GM21576 (cell line): ENCODE data around the gene UBR3.

Source experiments
- ATAC-seq: cut with Tn5 transposase; IDR thresholded peaks from one replicate; pipeline ENCODE4 v1.9.1; 2021; ENCODE audit warnings: mild to moderate bottlenecking, moderate library complexity; ENCODE audit not compliant: unreplicated experiment

Gene UBR3

DNA sequence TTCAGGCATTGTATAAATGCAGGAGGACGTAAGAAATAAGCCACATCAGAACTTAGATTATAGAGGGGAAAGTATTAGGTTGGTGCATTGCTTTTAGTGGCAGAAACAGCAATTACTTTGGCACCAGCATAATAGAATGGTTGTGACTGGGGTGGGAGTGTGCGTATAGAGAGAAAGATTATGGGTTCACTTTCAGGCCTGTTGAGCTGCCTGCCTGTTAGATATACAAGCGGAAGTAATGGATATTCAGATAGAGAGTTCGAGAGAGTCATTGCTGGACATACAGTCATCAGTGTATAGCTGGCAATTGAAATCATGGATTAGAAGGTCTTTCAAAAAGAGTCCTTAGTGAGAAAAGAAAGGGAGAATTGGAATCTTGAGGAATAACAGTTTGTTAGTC is 211.5 kb downstream of the UBR3 start:
- ATAC-seq: no peak

DNA sequence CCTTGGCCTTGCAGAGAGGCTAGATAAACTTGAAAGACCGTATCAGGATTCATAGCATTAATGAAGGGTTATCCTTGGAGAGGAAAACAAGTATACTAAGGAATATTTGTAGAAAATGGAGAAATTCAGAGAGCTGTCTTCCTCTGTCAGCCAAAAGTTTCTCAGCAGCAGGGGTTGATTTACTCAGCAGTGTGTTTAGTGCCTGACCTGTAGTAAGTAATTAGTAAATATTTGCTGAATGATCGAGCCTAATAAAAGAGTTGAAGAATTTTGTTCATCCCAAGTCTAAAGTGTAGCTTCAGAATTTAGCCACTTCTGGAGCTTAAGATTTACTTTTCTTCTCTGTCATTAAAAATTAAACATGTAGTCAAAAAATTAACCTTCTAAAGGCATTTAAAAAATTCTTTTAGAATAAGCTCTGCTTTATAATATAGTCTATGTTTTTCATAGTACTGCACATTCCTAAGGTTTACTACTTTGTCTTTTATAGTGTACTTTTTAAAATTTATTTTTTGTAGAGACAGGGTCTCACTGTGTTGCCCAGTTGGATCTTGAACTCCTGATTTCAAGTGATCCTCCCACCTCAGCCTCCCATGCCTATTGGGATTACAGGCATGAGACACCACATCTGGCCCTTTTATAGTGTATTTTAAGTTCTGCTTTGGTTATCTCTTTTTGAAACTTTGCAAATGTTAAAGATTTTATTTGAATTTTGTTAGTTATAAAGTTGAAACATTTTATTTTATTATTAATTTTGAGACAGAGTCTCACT is 212.3 kb downstream of the UBR3 start:
- ATAC-seq: no peak

DNA sequence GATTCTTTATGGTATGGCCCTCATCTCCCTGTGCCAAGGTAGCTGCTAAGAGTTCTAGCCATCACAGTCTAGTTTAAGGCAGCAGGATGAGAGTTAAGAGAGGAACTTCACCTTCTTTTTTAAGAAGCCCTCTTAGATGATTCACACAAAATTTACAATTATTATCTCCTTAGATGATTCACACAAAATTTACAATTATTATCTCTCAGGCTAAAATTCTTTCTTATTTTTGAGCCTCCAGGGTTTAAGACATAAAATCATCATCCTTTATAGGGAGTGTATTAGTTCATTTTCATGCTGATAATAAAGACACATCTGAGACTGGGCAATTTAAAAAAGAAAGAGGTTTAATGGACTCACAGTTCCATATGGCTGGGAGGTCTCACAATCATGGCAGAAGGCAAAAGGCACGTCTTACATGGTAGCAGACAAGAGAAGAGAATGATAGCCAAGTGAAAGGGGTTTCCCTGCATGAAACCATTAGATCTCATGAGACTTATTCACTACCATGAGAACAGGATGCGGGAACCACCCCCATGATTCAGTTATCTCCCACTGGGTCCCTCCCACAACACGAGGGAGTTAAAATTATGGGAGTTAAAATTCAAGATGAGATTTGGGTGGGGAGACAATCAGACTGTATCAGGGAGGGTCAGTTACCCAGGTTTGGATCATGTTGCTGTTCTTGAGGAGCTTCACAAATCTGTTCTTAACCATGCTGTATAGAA is 217.7 kb downstream of the UBR3 start:
- ATAC-seq: no peak

DNA sequence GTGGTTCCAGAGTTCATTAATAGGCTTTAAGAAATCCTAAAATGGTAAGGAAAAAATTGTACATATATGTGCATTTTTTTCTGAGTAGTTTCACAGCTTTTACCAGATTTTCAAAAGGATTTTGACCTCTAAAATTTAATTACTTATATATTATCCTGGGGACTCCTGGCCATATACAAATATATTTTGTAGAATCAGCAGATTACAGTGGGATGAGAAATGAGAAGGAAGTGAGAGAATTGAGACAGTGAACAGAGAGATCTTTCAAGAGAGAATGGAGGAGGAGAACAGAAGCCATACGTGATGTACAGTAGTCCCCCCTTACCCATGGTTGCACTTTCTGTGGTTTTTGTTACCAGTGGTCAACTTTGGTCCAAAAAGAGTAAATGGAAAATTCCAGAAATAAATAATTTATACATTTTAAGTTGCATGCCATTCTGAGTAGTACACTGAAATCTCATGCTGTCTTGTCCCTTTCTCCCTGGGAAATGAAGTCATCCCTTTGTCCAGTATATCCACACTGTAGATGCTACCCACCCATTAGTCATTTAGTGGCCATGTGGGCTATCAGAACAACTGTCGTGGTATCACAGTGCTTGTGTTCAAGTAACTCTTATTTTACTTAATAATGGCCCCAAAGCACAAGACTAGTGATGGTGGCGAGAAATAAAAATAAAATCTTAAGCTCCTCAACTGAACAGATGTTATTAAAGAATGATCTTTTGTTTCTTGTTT is 220.2 kb downstream of the UBR3 start:
- no peak for ATAC-seq

DNA sequence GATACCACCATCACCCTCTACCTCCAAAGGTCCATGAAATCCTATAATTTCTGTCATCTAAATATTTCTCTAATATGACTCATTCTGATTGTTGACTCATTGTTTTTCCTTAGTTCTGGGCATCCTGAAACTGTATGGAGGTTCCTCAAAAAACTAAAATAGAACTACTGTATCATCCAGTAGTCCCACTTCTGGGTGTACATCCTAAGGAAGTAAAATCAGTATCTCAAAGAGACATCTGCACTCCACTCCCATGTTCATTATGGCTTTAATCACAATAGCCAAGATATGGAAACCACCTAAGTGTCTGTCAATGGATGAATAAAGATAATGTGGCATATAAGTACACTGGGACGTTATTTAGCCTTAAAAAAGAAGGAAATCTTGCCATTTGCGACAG is 224.9 kb downstream of the UBR3 start:
- ATAC-seq: no peak

DNA sequence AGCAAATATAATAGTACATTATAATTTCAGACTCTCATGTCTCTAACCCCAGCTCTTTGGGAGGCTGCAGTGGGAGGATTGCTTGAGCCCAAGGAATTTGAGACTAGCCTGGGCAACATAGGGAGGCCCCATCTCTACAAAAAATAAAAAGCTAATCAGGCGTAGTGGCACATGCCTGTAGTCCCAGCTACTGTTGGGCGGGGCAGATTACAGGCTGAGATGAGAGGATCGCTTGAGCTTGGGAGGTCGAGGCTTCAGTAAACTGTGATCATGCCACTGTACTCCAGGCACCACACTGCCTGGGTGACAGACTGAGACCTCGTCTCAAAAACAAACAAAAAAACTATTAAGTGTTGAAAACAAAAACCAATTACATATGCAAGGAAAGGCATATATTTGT is 227.7 kb downstream of the UBR3 start:
- no peak for ATAC-seq

DNA sequence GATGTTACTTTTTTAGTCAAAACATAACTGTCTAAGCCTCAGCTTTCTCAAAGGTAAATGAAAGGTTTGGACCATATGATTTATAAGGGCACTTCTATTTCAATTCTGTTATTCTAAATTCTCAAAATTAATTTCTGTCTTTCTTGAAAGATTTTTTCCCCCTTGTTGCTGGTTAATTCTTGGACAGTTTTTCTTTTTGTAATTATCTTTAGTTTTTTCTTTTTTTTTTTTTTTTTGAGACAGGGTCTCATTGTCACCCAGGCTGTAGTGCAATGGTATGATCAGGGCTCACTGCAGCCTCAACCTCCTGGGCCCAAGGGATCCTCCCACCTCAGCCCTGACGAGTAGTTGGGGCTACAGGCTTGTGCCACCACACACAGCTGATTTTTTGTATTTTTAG is 229.6 kb downstream of the UBR3 start:
- ATAC-seq: no peak

DNA sequence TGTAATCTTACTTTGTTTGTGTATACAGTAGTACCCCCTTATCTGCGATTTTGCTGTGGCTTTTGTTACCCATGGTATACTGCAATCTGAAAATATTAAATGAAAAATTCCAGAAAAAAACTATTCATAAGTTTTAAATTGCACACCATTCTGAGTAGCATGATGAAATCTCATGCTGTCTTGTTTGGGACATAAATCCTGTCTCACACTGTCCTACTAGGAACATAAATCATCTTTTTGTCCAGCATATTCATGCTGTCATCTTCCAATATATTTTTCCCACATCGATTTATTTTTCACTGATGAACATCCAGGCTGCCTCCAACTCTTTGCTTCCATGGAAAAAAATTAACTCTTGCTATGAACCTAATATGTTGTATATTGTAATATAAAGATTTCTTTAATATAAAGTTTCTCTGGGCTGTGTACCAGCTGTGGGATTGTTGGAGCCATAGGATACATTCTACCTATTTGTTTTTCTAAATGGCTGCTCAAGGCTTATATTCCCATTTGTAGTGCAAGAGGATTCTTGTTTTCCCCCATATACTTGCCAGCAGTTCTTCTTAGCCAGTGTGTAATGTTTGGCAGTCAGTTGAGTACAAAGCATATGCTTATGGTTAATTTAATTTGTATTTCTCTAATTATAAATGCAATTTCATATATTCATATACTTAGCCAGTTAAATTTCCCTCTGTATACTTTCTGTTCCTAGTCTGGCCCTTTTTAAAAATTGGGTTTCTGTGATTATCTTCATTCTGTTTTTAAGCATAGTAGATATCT is 236.4 kb downstream of the UBR3 start:
- ATAC-seq: no peak

DNA sequence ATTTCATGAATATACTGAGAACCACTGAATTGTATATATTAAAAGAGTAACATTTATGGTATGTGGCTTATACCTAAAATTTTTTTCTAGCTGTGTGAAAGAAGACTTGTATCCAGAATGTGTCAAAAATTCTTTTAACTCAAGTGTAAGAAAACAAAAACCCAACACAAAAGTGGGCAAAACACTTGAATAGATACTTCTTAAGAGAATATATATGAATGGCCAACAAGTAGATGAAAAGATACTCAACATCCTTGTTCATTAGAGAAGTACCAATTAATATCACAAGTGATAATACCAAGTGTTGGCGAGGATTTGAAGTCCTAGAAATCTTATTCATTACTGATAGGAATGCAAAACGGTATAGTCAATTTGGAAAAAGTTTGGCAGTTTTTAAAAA is 243.5 kb downstream of the UBR3 start:
- no peak for ATAC-seq

DNA sequence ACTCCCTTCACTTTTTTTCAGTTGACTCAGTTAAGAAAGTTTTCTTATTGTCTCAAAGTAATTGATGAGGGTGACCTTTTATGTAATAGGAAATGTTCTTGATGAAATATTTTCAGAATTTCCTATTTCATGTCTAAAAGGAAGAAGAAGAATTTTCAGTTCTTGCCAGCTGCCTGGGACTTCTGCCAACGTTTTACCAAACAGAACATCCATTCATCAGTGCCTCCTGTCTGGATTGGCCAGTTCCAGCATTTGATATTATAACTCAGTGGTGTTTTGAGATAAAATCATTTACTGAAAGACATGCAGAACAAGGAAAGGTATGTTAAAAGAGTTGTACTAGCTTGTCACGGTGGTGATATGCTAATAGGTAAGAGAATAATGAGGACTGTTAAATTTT is 246.0 kb downstream of the UBR3 start:
- no peak for ATAC-seq

DNA sequence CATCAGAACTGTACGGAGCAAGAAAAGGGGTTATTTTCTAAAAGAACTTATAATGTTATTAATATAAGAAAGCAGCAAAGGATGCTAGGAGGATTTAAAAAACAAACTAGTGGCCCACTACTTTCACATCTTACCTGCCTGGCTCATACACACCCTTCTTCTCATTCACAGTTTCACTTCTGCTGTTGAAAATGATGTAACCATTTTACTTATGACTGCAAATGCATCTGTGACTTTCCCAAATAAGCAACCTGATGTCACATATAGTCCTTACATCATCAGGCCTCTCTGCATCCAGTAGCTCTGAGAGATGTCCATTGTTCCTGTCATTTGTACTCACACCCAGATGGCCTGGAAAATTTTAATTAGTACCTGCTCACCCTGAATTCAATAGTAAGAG is 248.9 kb downstream of the UBR3 start:
- peak; percentile 63 for ATAC-seq

DNA sequence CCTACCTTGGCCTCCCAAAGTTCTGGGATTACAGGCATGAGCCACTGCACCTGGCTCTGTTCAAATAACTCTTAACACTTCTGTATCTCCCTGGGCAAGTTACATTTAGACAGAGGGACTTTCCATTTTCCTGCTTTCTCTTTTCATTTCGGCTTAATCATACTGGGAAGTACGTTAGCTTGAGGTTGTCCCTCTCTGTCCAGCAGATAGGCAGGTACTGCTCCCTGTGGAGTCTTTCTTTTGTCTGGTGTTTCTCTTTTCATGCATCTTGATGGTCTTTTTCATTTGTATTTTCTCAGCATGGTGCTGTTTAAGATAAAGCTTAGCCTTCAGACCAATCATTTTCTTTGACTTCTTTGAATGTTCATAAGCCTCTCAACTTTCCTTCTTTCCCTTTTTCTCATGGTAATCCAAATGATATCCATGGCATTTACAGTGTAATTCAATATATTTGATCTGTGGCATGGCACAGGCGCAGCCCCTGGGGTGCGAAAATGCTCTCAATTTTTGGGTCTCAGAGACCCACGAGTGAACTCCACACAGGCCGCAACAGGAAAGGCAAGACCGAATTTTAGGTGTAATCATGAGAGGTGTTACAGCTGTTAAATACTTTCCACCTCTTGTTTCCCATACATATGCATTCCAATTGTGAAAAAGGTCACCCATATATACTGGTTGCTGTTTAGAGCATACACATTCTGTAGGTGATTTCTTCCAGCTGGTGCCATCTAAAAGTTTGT is 250.7 kb downstream of the UBR3 start:
- no peak for ATAC-seq

DNA sequence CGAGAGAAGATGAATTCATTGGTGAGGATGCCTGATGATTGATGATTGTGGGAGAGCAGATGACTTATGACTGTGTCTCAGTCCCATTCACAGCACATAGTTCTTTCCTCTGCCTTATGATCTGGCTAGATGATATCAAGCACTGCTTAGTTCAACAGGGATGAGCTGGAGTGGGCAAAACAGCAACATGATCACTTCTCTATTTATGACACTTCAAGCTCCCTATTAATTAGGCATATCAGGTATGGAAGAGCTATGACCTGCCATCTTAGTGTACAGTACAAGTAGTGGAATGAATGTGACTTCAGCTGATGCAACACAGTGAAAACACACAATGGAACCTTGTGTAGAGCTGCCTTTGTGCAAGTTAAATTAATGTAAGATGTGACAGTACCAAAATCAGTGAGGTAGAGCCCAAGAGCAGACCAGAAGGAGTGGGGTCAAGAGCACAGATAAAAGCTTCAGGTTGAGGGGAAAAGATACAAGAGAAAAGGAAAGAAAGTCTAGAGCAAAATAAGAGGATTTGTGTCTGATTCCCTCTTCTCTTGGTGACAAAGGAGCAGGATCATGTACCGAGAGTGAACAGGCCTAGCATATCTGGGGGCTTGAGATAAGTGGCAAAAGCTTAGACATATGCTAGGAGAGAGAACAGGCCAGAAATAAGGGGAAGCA is 257.7 kb downstream of the UBR3 start:
- no peak for ATAC-seq

DNA sequence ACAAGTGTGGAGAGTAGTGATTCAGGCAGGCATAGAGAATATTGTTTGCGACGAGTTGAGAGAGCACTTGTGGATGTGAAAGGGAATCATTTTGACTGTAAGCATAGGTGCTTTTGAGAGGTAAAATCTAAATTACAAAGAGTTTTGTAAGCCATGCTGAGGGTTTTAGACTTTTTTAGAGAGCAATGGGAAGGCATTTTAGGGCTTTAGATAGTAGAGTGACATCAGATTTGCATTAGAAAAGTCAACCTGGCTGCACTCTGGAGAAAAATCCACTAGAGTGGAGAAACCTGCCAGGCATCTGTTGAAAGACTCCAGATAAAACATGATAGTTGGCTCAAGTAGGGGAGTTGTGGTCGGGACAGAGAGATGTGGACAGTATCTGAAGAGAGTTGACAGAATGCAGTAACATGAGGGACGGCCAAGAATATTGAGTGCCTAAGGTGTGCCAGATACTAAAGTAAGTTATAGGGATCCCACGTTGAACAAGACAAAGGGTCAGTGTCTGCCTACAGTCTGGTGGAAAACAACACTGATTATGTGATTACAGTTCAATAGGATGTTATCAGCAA is 258.9 kb downstream of the UBR3 start:
- no peak for ATAC-seq

DNA sequence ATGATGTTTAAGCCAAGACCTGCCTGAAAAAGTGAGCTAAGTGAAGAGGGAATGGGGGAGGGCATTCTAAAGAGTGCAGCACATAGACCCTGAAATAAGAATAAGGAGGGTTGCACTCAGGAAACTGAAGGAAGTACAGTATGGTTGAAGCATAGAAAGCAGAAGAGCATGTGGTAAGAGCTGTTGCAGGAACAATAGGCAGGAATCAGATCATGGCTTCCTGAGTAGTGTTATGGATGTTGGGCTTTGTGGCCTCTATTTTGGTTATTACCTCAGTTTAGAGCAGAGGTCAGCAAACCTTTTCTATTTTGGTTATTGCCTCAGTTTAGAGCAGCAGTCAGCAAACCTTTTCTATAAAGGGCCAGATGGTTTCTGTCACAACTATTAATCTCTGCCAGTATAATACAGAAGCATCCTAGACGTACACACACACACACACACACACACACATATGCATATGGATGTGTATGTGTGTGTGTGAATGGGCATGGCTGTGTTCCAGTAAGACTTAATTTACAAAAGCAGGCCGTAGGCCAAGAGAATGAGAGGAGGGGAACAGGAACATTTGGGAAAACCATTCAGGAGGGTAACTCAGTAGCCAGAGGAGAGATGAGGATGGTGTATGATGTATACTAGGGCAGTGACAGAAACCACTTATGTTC is 259.6 kb downstream of the UBR3 start:
- no peak for ATAC-seq

DNA sequence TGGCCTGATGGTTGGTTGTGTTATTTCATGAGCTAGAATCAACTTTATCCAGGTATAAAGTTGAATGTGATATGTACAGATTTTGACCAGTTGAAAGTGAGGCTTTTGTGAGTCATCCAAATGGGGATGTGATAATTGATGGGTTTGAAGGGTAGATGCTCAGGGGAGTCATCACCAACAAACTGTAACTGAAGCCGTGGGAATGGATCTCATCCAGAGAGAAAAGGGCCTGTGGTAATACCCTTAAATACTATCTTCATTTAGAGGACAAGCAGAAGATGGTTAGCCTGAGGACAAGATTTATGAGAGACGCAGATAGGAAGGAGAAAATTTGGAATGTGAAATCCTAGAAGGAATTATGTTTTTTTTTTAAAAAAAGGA is 260.1 kb downstream of the UBR3 start:
- ATAC-seq: no peak

DNA sequence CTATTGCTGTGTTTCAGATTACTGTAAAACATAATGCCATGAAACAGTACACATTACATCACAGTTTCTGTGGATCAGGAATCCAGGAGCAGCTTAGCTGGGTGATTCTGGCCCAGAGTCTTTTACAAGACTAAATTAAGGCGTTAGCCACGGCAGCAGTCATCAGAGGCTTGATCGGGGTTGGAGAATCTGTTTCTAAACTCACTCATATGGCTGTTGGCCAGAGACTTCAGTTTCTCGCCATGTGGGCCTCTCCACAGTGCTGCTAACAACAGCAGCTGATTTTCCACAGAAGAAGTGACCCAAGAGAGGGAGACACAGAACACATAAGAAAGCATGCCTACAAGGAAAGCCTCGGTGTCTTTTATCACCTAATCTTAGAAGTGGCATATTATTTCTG is 261.5 kb downstream of the UBR3 start:
- no peak for ATAC-seq

DNA sequence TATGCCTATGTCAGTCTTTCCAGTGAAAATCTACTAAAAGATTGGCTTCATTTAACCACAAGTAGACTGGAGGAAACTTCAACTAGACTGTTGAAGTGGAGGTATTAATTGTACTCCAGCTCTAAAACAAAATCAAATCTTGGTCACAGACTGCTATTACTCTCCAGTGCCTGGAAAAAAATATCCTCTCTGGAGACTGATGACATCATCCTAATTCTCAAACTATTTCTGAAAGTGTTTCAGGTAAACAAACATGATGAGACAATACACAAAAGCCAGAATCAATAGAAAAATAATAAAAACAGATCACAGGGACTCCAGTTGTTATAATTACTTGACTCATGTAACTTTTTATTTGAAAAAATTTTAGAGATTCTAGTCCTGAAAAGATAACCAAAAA is 263.0 kb downstream of the UBR3 start:
- no peak for ATAC-seq

DNA sequence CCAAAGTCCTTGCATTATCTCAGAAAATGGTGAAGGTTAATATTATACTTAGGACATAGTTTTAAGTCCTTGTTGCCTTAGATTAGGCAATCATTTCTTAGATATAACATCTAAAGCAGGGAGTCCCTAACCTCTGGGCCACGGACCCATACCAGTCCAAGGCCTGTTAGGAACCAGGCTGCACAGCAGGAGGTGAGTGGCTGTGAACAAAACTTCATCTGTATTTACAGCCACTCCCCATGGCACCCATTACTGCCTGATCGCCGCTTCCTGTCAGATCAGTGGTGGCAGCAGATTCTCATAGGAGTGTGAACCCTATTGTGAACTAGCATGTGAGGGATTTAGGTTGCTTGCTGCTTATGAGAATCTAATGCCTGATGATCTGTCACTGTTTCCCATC is 264.2 kb downstream of the UBR3 start:
- no peak for ATAC-seq
